ENCODE results near the gene UMOD.

GRCh38 chr16:20387978-20388377 is 35.5 kb upstream of the UMOD start:
- no peak for TF ChIP-seq CTCF (IDR thresholded peaks at IDR 0.05; ENCODE audit: insufficient read depth, low read length)
- TF ChIP-seq GABPA (IDR thresholded peaks at IDR 0.05; ENCODE audit: low read depth) = no peak
- TF ChIP-seq POLR2AphosphoS5 (IDR thresholded peaks at IDR 0.05; ENCODE audit: low read depth) = no peak

All from HL-60 (cell line).